Measurements from ENCODE around the gene KISS1.
A peak's percentile ranks its signal among the peaks of the same experiment; 100 is the strongest.

The KISS1 gene

GRCh38 chr1:204192589-204193352 lies 3.5 kb downstream of the KISS1 start:
- DNase-seq (ENCODE audit: low read depth in 4 of 4, low spot score in 1 of 4): no peak

GRCh38 chr1:204192046-204192445 lies 4.2 kb downstream of the KISS1 start:
- no peak for DNase-seq (ENCODE audit: low read depth in 4 of 4, low spot score in 1 of 4)

GRCh38 chr1:204191456-204191855 lies 4.8 kb downstream of the KISS1 start:
- DNase-seq (ENCODE audit: low read depth in 4 of 4, low spot score in 1 of 4): no peak

GRCh38 chr1:204190212-204191211 lies 5.8 kb downstream of the KISS1 start:
- no peak for DNase-seq (ENCODE audit: low read depth in 4 of 4, low spot score in 1 of 4)

- no peak for DNase-seq (ENCODE audit: low read depth in 4 of 4, low spot score in 1 of 4)
These were observed 7.2 kb downstream of the KISS1 start for GRCh38 chr1:204188959-204189639.

- no peak for DNase-seq (ENCODE audit: low read depth in 4 of 4, low spot score in 1 of 4)
These were observed 9.7 kb downstream of the KISS1 start for GRCh38 chr1:204186597-204186996.

GRCh38 chr1:204181116-204181515 lies 15.2 kb downstream of the KISS1 start:
- no peak for DNase-seq (ENCODE audit: low read depth in 4 of 4, low spot score in 1 of 4)

GRCh38 chr1:204180133-204180532 lies 16.2 kb downstream of the KISS1 start:
- DNase-seq (ENCODE audit: low read depth in 4 of 4, low spot score in 1 of 4): no peak

GRCh38 chr1:204178487-204179281 lies 17.6 kb downstream of the KISS1 start:
- DNase-seq (ENCODE audit: low read depth in 4 of 4, low spot score in 1 of 4): no peak

GRCh38 chr1:204177133-204177532 lies 19.2 kb downstream of the KISS1 start:
- DNase-seq (ENCODE audit: low read depth in 4 of 4, low spot score in 1 of 4): no peak

GRCh38 chr1:204176049-204176448 lies 20.2 kb downstream of the KISS1 start:
- no peak for DNase-seq (ENCODE audit: low read depth in 4 of 4, low spot score in 1 of 4)

GRCh38 chr1:204174958-204175357 lies 21.3 kb downstream of the KISS1 start:
- no peak for DNase-seq (ENCODE audit: low read depth in 4 of 4, low spot score in 1 of 4)

- no peak for DNase-seq (ENCODE audit: low read depth in 4 of 4, low spot score in 1 of 4)
These were observed 23.8 kb downstream of the KISS1 start for GRCh38 chr1:204172404-204173029.

- DNase-seq (ENCODE audit: low read depth in 4 of 4, low spot score in 1 of 4): no peak
These were observed 24.5 kb downstream of the KISS1 start for GRCh38 chr1:204171751-204172178.

GRCh38 chr1:204170494-204171155 lies 25.7 kb downstream of the KISS1 start:
- no peak for DNase-seq (ENCODE audit: low read depth in 4 of 4, low spot score in 1 of 4)

GRCh38 chr1:204169858-204170257 lies 26.4 kb downstream of the KISS1 start:
- DNase-seq (ENCODE audit: low read depth in 4 of 4, low spot score in 1 of 4): no peak

- no peak for DNase-seq (ENCODE audit: low read depth in 4 of 4, low spot score in 1 of 4)
These were observed 28.6 kb downstream of the KISS1 start for GRCh38 chr1:204167730-204168129.

GRCh38 chr1:204166219-204166618 lies 30.1 kb downstream of the KISS1 start, which contains the start of gene REN:
Gene REN (minus strand): TSS chr1:204166337. CDS start chr1:204166293, 44 bp downstream.
- no peak for DNase-seq (ENCODE audit: low read depth in 4 of 4, low spot score in 1 of 4)

- peak; percentile 54 to 69 (median 66) for DNase-seq (ENCODE audit: low read depth in 4 of 4, low spot score in 1 of 4)
These were observed 33.7 kb downstream of the KISS1 start for GRCh38 chr1:204162494-204163074.
